ENCODE measurements around the gene ROCK2.

- TF ChIP-seq GATA3 (IDR thresholded peaks at IDR 0.05; ENCODE audit: low read depth, low read length) (no peak), GATA2 (IDR thresholded peaks at IDR 0.05; ENCODE audit: low read depth, low read length) (no peak)
Observed at GRCh38 chr2:11389052-11389420, 44.6 kb upstream of the ROCK2 start.
